ENCODE data around the gene SLC17A9. TPM values are rescaled to one million over a fixed set of nuclear protein-coding genes. Genes with fewer than 3 reads are reported as not detected.

SLC17A9 gene
- total and polyA plus RNA-seq, 7 donors: 0.32 to 1.0 (median 0.88) TPM

GRCh38 chr20:62995481-62995880, 43.0 kb downstream of the SLC17A9 start:
- WGBS, 3 donors: 68 to 72% (median 71%) methylated on average over 11 of the region's 11 CpGs
- TF ChIP-seq, protein P1, sequence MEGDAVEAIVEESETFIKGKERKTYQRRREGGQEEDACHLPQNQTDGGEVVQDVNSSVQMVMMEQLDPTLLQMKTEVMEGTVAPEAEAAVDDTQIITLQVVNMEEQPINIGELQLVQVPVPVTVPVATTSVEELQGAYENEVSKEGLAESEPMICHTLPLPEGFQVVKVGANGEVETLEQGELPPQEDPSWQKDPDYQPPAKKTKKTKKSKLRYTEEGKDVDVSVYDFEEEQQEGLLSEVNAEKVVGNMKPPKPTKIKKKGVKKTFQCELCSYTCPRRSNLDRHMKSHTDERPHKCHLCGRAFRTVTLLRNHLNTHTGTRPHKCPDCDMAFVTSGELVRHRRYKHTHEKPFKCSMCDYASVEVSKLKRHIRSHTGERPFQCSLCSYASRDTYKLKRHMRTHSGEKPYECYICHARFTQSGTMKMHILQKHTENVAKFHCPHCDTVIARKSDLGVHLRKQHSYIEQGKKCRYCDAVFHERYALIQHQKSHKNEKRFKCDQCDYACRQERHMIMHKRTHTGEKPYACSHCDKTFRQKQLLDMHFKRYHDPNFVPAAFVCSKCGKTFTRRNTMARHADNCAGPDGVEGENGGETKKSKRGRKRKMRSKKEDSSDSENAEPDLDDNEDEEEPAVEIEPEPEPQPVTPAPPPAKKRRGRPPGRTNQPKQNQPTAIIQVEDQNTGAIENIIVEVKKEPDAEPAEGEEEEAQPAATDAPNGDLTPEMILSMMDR (IDR thresholded peaks at IDR 0.05): no peak
- no peaks in the 10 kb centered on the region for H3K9me3 ChIP-seq
- no peaks in the 10 kb centered on the region for H3K4me1 ChIP-seq
- no peaks in the 10 kb centered on the region for H3K36me3 ChIP-seq (ENCODE audit: insufficient read depth in 1 of 2, low read depth in 1 of 2)
- H3K4me3 ChIP-seq: no peak overlapping the region
- no peak for ATAC-seq
- intact Hi-C loops (cut with DNase I): no loop called here
- H3K27me3 ChIP-seq (ENCODE audit: insufficient read depth in 3 of 3, low read length in 2 of 3): peaks cover 0 to 82% (median 29%) of the 10 kb centered on the region in 3 donors
- DNase-seq: no peak
- no peak overlapping the region for H3K27ac ChIP-seq

DNA sequence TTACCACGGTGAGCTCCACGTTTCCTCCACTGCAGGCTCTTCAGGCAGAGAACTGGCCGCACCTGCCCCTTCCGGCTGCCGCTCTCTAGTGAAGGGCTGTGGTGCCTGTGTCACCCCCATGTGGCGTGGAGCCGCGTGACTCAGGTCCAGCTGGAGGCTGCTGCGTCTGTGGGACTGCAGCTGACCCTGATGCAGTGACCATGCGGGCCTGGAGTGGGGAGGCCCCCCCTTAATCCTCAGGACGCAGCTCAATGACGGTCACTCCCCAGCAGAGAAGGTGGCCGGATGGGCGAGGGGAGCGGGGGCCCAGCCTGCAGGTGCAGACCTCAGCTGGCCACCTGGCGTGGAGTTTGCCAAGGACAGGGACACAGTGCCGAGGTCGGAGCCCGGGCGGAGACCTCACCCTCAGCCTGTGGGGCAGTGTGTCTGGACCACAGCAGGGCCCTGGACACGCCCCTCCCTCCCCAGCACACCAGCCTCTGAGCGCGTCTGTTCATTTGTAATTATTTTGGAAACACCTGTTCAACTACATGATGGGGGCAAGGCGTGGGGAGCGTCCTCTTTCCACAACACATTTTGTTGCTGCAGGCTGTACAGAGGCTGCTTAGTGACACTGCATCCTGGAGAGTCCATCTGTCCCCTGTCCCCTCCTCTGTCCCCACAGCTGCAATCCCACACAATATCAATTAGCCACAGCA, 43.5 kb downstream of the SLC17A9 start:
- ATAC-seq (no peak), DNase-seq (no peak)
- TF ChIP-seq, protein P1 (IDR thresholded peaks at IDR 0.05): no peak
- Histone ChIP-seq H3K27me3 (ENCODE audit: insufficient read depth in 3 of 3, low read length in 2 of 3) (peaks cover 0 to 84% (median 27%) of the 10 kb centered on the region in 3 donors), H3K36me3 (ENCODE audit: insufficient read depth in 1 of 2, low read depth in 1 of 2) (no peaks in the 10 kb centered on the region), H3K9me3 (no peaks in the 10 kb centered on the region), H3K27ac (no peak overlapping the region), H3K4me3 (no peak overlapping the region), H3K4me1 (no peaks in the 10 kb centered on the region)
- intact Hi-C loops (cut with DNase I): no loop called here
- WGBS, 3 donors: 57 to 65% (median 59%) methylated on average over 25 of the region's 25 CpGs

DNA sequence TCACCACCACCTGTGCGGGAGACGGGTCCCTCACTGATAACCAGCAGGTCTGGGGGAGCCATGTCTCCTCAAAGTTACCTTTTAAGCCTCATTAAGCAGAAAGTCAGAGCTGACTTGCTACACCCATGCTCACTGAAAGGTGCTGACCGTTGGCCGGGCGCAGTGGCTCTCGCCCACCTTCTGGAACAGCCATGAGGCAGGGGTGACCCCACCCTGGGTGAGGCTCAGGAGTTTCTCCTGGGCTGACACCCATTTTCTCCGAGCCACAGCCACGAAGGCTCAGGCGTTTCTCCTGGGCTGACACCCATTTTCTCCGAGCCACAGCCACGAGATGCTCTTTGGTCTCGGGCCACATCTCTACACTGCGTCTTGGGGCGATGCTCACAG, 44.1 kb downstream of the SLC17A9 start:
- Histone ChIP-seq H3K4me3 (no peak overlapping the region), H3K27me3 (ENCODE audit: insufficient read depth in 3 of 3, low read length in 2 of 3) (peaks cover 0 to 84% (median 27%) of the 10 kb centered on the region in 3 donors), H3K27ac (no peak overlapping the region), H3K9me3 (no peaks in the 10 kb centered on the region), H3K36me3 (ENCODE audit: insufficient read depth in 1 of 2, low read depth in 1 of 2) (no peaks in the 10 kb centered on the region), H3K4me1 (no peaks in the 10 kb centered on the region)
- WGBS, 3 donors: 80 to 90% (median 84%) methylated on average over 14 of the region's 14 CpGs
- ATAC-seq: no peak
- TF ChIP-seq, protein P1 (IDR thresholded peaks at IDR 0.05): no peak
- DNase-seq: no peak
- intact Hi-C loops (cut with DNase I): no loop called here

DNA sequence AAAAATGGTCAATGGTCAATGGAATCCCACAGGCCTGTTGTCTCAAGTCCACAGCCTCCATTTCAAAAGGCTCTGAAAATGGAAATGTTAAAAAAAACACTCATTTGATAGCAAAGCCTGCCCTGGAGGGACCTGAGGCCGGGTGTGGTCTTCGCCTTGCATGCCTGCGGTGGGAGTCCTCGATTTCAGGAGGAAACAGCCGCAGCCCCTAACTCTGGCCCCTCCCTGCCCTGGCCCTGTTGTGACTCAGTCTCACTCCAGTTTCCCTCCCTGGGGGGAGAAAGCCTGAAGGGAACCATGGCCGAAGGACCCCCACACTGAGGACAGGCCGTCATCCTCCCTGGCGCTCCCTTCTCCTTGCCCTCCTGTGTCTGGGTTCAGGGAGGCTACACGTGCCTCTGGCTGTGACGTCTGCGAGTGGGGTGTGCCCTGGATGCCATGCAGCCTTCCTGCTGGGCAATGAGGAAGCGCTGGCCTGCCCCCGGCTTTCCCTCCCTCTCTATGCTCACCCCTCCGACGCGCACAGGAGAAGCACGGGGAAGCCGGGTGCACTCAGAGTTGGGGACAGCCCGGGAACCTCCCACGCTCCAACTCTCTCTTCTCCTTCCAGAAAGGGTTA, 45.0 kb downstream of the SLC17A9 start:
- no peak for ATAC-seq
- no peak overlapping the region for H3K4me3 ChIP-seq
- H3K9me3 ChIP-seq: no peaks in the 10 kb centered on the region
- intact Hi-C loops (cut with DNase I): no loop called here
- DNase-seq: no peak
- no peak overlapping the region for H3K27ac ChIP-seq
- peaks cover 0 to 85% (median 27%) of the 10 kb centered on the region in 3 donors for H3K27me3 ChIP-seq (ENCODE audit: insufficient read depth in 3 of 3, low read length in 2 of 3)
- H3K36me3 ChIP-seq (ENCODE audit: insufficient read depth in 1 of 2, low read depth in 1 of 2): no peaks in the 10 kb centered on the region
- H3K4me1 ChIP-seq: no peaks in the 10 kb centered on the region
- 36 to 39% (median 38%) methylated on average over 20 of the region's 20 CpGs for WGBS, 3 donors
- TF ChIP-seq, protein P1 (IDR thresholded peaks at IDR 0.05): no peak

Data from psoas muscle (tissue), 8 donors.